DMS53 treated with DMSO at 0.1 percent for 48 hours (cell line): Measurements from ENCODE around the gene CYBB.
"Not testable (repeated sequence)": the region's sequence is repeated elsewhere in the genome, so short reads cannot be mapped to it uniquely, and the experiment has no call there.

ENCODE experiments used
- DNase-seq: peaks from one replicate; lab custom pipeline; 2025; ENCODE audit not compliant: unreplicated experiment; lab: John Stamatoyannopoulos, UW

CYBB gene

DNA sequence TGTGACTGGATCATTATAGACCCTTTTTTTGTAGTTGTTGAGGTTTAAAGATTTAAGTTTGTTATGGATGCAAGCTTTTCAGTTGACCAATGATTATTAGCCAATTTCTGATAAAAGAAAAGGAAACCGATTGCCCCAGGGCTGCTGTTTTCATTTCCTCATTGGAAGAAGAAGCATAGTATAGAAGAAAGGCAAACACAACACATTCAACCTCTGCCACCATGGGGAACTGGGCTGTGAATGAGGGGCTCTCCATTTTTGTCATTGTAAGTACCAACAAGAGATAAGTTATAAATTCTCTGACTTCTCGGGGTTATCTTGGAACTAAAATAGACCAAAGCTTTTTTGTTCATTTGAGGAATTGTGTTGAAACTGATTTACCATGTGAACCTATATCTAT is at the start of gene CYBB:
CYBB (plus strand) TSS at position 203 of the 400 bp plus-strand sequence; CDS start at position 222, 19 bp downstream.
- DNase-seq = no peak

DNA sequence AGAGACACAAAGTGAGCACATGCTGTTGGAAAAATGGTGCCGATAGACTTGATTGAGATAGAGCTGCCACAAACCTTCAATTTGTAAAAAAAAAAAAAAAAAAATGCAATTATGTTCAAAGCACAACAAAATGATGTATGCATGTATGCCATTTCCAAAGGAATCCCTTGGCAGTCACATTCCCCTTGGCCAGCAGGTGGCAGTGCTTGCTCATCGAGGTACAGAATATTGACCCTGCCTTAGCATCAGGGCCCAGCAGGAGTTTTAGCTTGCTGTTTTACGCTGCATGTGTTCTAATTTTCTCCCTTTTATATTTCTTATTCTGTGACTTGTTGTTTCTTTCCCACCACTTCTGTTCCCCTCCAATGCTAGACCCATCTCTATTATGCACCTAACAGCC is 34.5 kb upstream of the CYBB start:
- DNase-seq = peak; percentile 72

DNA sequence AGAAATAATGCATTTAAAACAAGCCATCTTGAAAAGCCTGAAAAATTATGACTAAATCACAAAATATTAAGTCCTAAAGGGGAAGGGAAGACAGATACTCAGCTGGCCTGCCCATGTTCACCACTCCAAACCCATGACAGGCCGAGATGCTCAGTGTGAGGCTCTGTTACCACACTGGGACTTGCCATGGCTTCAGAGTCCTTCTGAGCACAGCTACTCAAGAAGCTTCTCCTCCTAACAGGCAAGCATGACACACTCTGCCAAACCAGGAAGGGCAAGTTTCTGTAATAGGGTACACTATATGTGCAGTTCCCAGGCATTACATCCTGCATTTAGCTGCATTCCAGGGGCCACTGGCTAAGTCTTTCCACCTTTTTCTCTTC is 34.0 kb upstream of the CYBB start:
- DNase-seq = no peak

DNA sequence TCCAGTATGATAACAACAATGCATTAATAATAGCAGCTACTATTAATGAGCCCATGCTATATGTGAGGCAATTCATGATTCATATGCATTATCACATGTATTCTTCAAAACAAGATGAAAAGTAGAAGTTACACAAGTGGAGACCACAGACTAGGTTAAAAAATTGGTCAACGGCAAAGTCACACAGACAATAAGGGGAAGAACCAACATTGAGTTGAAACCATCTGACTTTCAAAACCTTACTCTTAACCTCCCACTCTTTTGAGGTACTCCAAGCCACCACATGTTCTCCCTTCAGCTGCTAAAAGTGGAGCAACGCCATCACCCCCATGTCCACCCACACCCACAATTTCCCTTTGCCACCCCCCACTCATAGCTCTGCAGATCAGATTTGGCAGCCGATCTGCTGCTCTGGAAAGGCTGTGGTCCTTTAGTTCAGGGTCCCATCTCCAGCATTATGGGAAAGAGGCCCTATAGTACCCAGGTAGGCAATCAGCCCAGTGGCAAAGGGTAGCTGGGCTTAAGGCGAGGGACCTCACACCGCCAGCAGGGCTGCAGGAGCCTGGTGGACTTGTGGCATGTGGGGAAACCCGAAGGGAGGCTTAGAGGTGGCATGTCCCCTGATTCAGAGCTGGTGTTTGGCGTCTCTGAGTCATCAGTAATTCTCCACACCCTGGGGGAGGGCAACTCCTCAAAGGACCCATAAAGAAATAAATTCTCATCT is 33.5 kb upstream of the CYBB start:
- no peak for DNase-seq

DNA sequence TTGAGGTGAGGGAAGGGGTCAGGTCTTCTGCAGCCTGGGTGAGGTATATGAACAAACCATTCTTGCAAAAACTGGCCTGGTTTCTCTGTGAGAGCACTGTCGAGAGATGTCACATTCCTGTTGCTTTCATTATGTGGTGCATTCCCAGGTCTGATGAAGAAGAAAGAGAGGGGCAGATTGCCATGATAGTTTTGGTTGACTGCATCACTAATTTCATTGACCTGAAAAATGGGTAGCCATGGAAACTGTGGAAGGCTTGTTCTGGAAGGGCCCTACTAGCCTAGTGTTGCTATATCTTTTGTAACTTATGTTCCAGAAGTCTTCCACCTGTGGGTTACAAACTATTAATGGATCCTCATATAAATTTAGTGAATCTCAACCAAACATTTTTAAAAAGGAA is 32.9 kb upstream of the CYBB start:
- DNase-seq = no peak

DNA sequence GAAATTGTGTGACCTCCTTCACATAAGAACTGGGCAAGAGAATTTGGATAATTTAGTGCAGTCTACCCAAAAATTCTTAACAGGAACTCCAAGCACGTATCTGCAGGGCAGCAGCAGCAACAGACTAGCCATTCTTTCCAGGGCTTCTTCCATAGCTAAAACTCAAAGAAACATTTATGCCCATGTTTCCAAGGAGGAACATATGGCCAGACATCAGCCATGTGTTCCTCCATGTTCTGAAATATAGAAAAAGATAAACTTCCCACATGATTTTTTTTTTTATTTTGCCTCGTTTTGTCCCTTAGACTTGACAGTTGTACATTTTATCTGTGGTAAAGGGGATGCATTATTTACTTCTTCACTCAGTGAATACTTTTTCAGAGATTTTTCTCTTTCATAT is 27.6 kb upstream of the CYBB start:
- no peak for DNase-seq

DNA sequence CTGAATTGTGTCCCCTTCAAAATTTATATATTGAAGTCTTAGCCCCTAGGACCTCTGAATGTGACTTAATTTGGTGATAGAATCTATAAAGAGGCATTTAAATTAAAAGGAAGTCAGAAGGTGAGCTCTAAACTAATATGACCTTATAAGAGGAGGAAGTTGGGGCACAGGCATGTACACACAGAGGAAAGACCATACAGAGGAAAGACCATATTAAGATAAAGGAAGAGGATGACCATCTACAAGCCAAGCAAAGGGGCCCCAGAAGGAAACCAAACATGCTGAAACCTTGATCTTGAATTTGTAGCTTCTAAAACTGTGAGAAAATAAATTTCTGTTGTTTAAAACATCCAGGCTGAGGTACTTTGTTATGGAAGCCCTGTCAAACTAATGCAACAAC is 26.9 kb upstream of the CYBB start:
- no peak for DNase-seq

DNA sequence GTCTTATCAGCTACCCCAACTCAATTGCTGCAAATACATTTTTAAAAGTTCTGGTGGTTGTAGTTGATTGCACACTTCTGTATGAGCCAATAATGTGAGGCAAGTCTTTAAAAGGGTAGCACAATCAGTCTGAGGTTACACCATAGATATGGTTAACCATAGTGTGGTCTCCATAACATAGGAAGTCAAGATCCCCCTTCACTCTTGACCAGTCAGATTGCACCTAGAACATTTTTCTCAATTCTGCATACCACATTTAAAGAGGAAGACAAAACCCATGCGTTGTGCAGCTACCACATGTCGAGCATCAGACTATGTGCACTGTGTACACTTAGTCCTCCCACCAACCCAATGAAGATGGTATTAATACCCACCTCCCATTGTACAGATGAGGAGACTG is 26.5 kb upstream of the CYBB start:
- no peak for DNase-seq

DNA sequence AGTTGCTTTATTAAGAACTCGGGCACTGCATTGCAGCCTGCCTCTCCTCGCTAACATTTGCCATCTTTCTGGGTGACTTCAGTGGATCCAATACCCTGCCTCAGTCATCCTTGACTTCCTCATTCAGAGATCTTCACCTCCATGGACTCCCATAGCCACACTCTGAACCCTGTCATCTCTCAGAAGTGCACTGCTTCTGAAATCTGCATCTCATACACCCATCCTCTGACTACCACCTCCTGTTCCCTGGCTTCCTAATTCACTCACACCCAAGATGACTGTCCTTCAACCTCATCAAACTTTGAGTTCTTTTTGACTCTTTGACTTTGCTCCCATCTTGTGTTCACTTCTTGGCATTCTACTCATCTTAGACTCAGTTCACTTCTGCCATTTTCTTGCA is 25.3 kb upstream of the CYBB start:
- DNase-seq = no peak

DNA sequence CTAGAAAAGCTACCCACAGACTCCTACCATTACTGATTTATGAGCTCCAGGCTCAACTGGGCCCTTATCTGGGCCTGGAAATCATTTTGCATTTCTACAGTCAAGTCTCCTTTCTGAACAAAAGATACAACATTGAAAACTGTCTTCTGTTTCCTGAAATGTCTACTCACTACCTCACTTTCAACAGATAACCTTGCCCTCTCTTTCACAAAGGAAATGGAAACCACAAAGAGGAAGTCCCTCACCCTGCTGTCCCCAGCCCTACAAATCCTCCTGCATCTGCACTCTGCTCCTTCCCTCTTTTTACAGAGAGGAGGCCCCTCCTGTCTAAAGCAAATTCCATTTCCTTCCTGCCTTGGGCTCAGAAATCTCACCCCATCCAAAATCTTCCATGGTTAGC is 24.8 kb upstream of the CYBB start:
- no peak for DNase-seq

DNA sequence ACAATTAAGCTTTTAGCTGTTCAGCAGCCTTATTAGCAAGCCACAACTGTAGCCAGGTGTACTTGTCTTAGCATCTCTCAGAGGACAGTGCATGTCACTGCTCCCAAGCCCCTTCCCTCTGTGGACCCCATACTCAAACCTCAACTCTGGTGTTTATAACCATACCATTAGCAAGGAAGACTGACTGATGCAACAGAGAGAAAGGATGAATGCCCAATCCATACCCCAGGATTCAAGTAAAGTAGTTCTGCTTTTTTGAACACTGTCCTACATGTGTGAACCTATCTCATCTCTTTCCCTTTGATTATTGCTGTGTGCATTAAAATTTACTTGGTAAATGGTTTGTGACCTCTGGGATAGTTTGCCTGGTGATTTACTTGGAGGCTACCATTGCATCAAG is 22.8 kb upstream of the CYBB start:
- no peak for DNase-seq

DNA sequence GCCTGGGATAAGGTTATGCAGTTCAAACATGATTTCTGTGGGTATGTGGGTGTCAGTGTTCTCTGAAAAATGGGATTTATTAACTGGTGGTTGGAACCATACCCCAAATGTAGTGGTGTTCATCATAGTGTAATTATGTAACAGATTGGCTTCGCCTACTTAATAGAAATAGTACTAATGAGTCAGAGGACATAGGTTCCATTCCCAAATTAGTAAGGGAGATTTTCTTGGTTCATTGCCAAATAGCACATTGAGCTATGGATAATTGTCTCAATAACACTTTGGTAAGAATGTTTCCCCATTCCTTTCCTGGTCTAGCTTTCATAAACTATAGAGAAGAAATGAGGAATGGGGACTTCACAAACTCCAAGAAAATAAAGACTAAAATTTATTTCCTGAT is 20.5 kb upstream of the CYBB start:
- no peak for DNase-seq

DNA sequence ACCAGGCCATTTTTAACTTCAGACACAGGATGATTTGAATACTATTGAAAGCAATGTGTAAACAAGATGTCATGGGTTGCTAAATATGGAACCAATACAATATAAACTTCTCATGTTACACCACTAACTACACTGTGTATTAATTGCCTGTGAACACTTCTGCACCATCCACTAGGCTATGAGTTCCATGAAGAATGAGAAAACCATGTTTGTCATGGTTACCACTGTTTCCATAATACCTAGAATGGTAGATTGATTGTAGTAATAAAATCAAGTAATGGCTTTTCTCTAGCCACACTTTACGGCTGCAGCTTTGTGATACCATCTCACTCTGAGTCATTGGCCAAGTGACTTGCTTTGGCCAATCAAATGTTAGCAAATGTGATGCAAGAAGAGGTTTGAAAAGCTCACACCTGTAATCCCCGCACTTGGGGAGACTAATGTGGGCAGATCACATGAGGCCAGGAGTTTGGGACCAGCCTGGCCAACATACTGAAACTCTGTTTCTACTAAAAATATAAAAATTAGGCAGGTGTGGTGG is 19.9 kb upstream of the CYBB start:
- no peak for DNase-seq

DNA sequence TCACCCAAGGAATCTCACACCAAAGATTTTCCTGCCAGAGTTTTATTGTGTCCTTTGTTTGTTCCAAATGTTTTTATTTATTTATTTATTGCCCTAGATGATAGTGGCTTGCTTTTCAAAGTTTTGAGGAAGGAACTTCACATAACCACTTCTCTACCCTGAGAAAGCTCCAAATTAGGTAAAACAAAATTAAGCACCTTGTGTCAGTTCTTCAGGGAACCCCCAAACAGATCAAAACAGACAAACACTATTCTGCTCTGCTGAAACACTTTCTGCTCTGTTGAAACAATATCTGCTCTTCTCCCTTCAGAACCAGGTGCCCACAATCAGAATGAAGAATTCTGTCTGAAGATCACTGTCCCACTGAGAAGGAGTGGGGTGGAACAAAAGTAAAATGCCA is 16.5 kb upstream of the CYBB start:
- DNase-seq = no peak

DNA sequence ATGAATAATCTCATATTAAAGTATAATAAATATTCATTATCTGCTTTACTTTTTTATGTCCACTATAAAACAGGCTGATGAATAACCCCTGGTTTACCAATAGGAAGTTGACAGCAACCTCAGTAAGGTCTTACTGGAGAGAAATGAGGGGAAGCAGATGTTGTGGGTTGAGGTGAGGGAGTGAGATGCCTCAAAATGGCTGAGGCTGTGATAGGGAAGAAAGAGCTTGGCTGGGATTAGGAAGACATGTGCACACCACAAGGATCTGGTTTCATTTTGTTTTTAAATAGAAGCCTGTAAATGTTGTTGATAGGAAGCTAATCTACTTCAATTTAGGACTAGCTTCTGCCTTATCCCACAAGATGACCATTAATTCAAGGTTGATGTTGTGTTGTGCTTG is 14.4 kb upstream of the CYBB start:
- DNase-seq = no peak

DNA sequence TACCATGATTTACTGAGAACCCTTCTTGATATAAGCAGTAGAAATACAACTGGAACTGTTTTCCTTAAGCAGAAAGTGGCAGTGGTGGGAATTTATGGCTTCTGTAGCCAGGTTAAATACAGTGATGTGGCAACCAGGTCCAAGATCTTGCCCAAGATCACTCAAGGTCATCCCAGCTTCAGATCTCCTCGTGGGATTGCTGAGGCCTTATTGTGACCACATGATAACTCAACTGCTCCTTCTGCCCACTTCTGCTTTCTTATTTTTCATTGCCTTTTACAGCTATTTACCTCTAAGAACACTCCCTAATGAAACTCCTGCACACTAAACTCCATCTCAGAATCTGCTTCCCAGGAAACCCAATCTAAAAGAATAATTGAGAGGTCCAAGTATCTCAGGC is 12.4 kb upstream of the CYBB start:
- no peak for DNase-seq

DNA sequence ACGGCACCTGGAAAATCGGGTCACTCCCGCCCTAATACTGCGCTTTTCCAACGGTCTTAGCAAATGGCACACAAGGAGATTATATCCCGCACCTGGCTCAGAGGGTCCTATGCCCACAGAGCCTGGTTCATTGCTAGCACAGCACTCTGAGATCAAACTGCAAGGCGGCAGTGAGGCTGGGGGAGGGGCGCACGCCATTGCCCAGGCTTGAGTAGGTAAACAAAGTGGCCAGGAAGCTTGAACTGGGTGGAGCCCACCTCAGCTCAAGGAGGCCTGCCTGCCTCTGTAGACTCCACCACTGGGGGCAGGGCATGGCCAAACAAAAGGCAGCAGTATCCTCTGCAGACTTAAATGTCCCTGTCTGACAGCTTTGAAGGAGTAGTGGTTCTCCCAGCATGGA is 11.0 kb upstream of the CYBB start:
- not testable (repeated sequence) for DNase-seq

DNA sequence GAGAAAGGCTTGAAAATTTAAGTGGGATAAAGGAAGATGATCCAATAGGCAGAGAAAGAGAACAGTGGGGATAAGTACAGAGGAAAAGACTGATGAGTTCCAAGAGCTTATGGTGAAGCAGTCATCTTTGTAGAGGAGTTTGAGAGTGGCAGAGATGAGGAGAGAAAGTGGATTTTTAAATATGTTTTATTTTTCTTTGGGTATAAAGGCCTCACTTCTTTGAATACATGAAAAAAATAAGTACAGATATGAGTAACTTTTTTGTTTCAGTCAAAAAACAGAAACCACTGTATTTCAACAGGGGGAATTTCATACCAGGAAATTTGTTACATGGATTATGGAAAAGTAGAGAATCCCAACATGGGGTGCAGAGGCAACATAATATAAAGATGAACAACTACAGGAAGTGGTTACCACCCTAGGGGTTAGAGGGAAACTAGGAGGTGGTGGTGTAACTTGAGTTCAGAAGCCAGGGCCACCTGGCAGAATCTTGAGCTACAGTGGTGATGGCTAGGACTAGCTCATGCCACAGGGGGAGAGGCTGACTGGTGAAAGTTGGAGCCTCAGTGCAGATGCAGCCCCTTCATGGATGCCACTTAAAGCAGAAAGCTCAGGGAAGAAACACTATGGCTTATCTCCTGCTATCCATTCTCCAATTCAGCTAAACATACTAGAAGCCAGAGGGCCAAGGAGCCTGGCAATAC is 3.4 kb upstream of the CYBB start:
- DNase-seq = no peak

DNA sequence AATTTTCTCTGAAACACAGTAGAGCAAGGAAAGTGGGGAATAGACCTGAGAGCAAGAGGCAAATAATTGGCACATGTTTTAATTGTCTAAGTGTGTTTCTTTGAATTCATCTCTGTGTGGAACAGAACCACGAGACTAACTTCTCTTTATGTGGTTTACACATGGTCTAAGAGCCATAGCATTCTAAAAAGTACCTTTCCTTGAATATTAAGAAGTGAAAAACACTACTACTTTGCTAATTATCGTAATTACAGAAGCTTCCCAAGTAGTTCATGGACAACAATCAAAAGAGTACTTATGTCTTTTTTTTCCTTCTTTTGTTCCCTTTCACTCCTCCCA is 2.9 kb upstream of the CYBB start:
- DNase-seq = no peak

DNA sequence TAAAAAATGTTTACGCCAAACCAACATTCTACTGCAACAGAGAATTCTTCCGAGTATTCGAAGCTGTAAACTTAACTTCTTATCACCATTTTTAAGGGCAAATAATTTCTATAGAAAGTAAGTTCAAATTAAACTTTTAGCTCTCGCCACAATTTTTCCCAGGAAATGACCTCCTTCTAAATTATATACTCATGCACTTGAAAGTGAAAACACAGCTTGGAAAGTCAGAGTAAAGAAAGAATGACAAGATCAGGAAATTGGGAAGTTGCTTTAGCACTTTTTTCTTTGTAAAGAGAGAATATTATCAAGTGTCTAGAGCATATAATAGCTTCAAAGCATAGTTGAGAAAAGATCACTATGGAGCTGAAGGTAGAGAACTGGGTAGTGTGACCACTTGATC is 1.2 kb downstream of the CYBB start:
- no peak for DNase-seq

DNA sequence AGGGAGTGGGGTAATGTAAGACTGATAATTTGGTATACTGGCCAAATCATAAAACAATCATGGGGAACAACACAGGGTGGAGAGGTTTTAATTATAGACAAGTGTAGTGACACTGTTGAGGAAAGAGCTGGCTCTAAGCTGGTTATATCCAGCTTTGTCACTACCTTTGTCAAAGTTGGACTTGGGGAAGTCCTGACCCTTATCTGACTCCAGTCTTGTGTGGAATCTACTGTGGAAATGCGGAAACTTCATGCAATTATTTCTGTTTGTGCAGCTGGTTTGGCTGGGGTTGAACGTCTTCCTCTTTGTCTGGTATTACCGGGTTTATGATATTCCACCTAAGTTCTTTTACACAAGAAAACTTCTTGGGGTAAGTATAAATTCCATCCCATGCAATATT is 2.0 kb downstream of the CYBB start:
- DNase-seq = no peak

DNA sequence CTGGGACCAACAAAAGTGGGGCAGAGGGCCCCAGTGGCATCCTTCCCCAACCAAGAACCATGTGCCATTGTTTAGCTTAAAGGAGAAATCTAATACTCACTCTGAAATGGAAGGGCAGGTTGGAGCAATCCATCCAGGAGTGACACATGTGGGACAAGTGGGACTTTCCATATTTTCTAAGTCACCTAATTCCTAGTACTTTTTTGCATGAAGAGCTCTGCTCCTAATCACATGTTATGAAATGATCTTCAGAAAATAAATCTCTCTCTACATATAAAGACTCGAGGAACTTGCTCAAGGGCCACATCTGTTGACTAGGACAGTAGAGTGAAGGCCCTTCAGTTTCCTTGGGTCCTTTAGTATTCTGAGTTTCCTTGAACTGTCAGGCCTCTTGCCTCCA is 2.5 kb downstream of the CYBB start:
- no peak for DNase-seq

DNA sequence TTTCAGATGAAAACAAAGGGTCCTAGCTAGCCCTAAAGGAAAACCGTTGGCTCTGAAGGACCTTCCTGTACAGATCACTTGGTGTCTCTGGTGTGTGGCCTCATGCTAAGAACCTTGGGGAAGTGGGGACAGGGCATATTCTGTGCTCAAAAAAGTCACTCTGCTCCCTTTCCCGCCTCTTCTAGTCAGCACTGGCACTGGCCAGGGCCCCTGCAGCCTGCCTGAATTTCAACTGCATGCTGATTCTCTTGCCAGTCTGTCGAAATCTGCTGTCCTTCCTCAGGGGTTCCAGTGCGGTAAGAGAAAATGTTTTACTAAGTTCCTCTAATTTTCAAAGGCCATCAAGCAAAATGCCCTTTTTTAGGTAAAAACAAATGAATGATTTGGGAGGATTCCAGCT is 3.4 kb downstream of the CYBB start:
- no peak for DNase-seq
